ENCODE results near the gene DLK2. TPM values are rescaled to one million over a fixed set of nuclear protein-coding genes. Genes with fewer than 3 reads are reported as not detected.

Gene DLK2
- total RNA-seq, 1 donor from 2014 or later = not detected

GRCh38 chr6:43450699-43451131 is 4.6 kb downstream of the DLK2 start:
- Histone ChIP-seq H2AFZ (replicated peaks) (no peak overlapping the region), H3K4me3 (no peak overlapping the region), H3K27me3 (peaks cover 18% of the 10 kb centered on the region), H3K4me1 (no peaks in the 10 kb centered on the region), H3K9me3 (ENCODE audit: low read depth) (no peaks in the 10 kb centered on the region), H3K36me3 (no peaks in the 10 kb centered on the region), H3K27ac (no peak overlapping the region), H4K20me1 (ENCODE audit: low read depth) (peaks cover 5% of the 10 kb centered on the region), H3K79me2 (ENCODE audit: low read depth) (no peaks in the 10 kb centered on the region), H3K4me2 (no peak overlapping the region), H3K9ac (no peak overlapping the region), H3F3A (ENCODE audit: low read depth) (peaks cover 15% of the 10 kb centered on the region)
- DNase-seq (ENCODE audit: low spot score) = no peak
- Mint-ChIP-seq H3K4me1 (peaks cover 2% of the 10 kb centered on the region), H3K27me3 (ENCODE audit: insufficient read depth, low read depth) (peaks cover 16% of the 10 kb centered on the region), H3K36me3 (peaks cover 1% of the 10 kb centered on the region), H3K4me3 (no peak overlapping the region), H3K9me3 (no peaks in the 10 kb centered on the region), H3K27ac (no peak overlapping the region)
- no peak for TF ChIP-seq CTCF (IDR thresholded peaks at IDR 0.05)
- no peak for TF ChIP-seq EZH2phosphoT487 (IDR thresholded peaks at IDR 0.05)
- no peak for TF ChIP-seq EZH2 (IDR thresholded peaks at IDR 0.05)

GRCh38 chr6:43448916-43449315 is 6.4 kb downstream of the DLK2 start:
- Mint-ChIP-seq H3K27me3 (ENCODE audit: insufficient read depth, low read depth) (peaks cover 9% of the 10 kb centered on the region), H3K4me3 (no peak overlapping the region), H3K4me1 (no peaks in the 10 kb centered on the region), H3K9me3 (no peaks in the 10 kb centered on the region), H3K36me3 (peaks cover 2% of the 10 kb centered on the region), H3K27ac (no peak overlapping the region)
- Histone ChIP-seq H3K4me2 (no peak overlapping the region), H4K20me1 (ENCODE audit: low read depth) (peaks cover under 1% of the 10 kb centered on the region), H3F3A (ENCODE audit: low read depth) (peaks cover 4% of the 10 kb centered on the region), H3K9ac (no peak overlapping the region), H3K4me3 (no peak overlapping the region), H3K36me3 (no peaks in the 10 kb centered on the region), H3K79me2 (ENCODE audit: low read depth) (no peaks in the 10 kb centered on the region), H3K27ac (no peak overlapping the region), H3K4me1 (no peaks in the 10 kb centered on the region), H3K27me3 (peaks cover under 1% of the 10 kb centered on the region), H3K9me3 (ENCODE audit: low read depth) (no peaks in the 10 kb centered on the region), H2AFZ (replicated peaks) (no peak overlapping the region)
- TF ChIP-seq CTCF (IDR thresholded peaks at IDR 0.05) (no peak), EZH2 (IDR thresholded peaks at IDR 0.05) (no peak), EZH2phosphoT487 (IDR thresholded peaks at IDR 0.05) (no peak)
- DNase-seq (ENCODE audit: low spot score) = no peak

GRCh38 chr6:43447604-43448003 is 7.7 kb downstream of the DLK2 start:
- Histone ChIP-seq H3F3A (ENCODE audit: low read depth) (no peaks in the 10 kb centered on the region), H3K4me3 (no peak overlapping the region), H3K27ac (no peak overlapping the region), H2AFZ (replicated peaks) (no peak overlapping the region), H3K36me3 (no peaks in the 10 kb centered on the region), H4K20me1 (ENCODE audit: low read depth) (no peaks in the 10 kb centered on the region), H3K79me2 (ENCODE audit: low read depth) (no peaks in the 10 kb centered on the region), H3K4me2 (no peak overlapping the region), H3K4me1 (no peaks in the 10 kb centered on the region), H3K9me3 (ENCODE audit: low read depth) (no peaks in the 10 kb centered on the region), H3K9ac (no peak overlapping the region), H3K27me3 (no peaks in the 10 kb centered on the region)
- TF ChIP-seq EZH2phosphoT487 (IDR thresholded peaks at IDR 0.05) = no peak
- TF ChIP-seq CTCF (IDR thresholded peaks at IDR 0.05) = no peak
- TF ChIP-seq EZH2 (IDR thresholded peaks at IDR 0.05) = no peak
- H3K27me3 Mint-ChIP-seq (ENCODE audit: insufficient read depth, low read depth) = peaks cover 5% of the 10 kb centered on the region
- DNase-seq (ENCODE audit: low spot score) = no peak
- no peak overlapping the region for H3K27ac Mint-ChIP-seq
- no peaks in the 10 kb centered on the region for H3K4me1 Mint-ChIP-seq
- peaks cover 2% of the 10 kb centered on the region for H3K36me3 Mint-ChIP-seq
- H3K4me3 Mint-ChIP-seq = peak overlapping the region; percentile 5
- H3K9me3 Mint-ChIP-seq = no peaks in the 10 kb centered on the region
